MM.1S (cell line): ENCODE data around the gene EPHA6.

ENCODE experiments used
- EZH2 ChIP-seq: fragments of 300-600 bp; sonication (generic); optimal IDR thresholded peaks from 2 replicates; pipeline ENCODE3; 2017; ENCODE audit warnings: low read depth, mild to moderate bottlenecking, antibody characterized with exemption, low read length, mixed read lengths
- TF ChIP-seq, protein P1 (sequence below): fragments of 300-600 bp; sonication (generic); IDR thresholded peaks from 2 replicates; pipeline ENCODE4 v1.5.1; 2016; ENCODE audit warnings: antibody characterized with exemption, low read length, mixed read lengths

GRCh38 chr3:97665896-97666295, 851.5 kb downstream of the EPHA6 start:
- TF ChIP-seq EZH2: no peak
- TF ChIP-seq, protein P1, sequence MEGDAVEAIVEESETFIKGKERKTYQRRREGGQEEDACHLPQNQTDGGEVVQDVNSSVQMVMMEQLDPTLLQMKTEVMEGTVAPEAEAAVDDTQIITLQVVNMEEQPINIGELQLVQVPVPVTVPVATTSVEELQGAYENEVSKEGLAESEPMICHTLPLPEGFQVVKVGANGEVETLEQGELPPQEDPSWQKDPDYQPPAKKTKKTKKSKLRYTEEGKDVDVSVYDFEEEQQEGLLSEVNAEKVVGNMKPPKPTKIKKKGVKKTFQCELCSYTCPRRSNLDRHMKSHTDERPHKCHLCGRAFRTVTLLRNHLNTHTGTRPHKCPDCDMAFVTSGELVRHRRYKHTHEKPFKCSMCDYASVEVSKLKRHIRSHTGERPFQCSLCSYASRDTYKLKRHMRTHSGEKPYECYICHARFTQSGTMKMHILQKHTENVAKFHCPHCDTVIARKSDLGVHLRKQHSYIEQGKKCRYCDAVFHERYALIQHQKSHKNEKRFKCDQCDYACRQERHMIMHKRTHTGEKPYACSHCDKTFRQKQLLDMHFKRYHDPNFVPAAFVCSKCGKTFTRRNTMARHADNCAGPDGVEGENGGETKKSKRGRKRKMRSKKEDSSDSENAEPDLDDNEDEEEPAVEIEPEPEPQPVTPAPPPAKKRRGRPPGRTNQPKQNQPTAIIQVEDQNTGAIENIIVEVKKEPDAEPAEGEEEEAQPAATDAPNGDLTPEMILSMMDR: no peak
